ENCODE data around the gene E4F1. TPM values are rescaled to one million over a fixed set of nuclear protein-coding genes. Genes with fewer than 3 reads are reported as not detected.

Gene E4F1
- total and polyA plus RNA-seq, 2 donors (not counting 3 experiments of a cell fraction or from before 2014, with no cell fraction given): 28.6 to 32.7 TPM

- no peak overlapping the region for H3K9ac ChIP-seq (replicated peaks; ENCODE audit: extremely low read depth, insufficient read depth, low read length)
- CTCF ChIA-PET: no interaction called here
Measured at GRCh38 chr16:2282866-2283555, 59.6 kb downstream of the E4F1 start.

More at GRCh38 chr16:2282866-2283555, 59.6 kb downstream of the E4F1 start:
- Histone ChIP-seq H3K27ac (ENCODE audit: insufficient read depth, low read depth, low read length) (no peak overlapping the region), H3K4me2 (ENCODE audit: insufficient read depth, low read length) (no peak overlapping the region), H3K4me3 (replicated peaks in 1 of 3; ENCODE audit: insufficient read depth in 1 of 3, low read depth in 1 of 3, low read length in 3 of 3) (no peak overlapping the region), H3K79me2 (ENCODE audit: control insufficient read depth, insufficient read depth, low read length) (no peaks in the 10 kb centered on the region), H3K27me3 (ENCODE audit: control insufficient read depth in 2 of 2, insufficient read depth in 2 of 2, low read length in 2 of 2) (no peaks in the 10 kb centered on the region), H4K20me1 (replicated peaks; ENCODE audit: control insufficient read depth, extremely low read depth, insufficient read depth, low read length) (no peaks in the 10 kb centered on the region), H2AFZ (ENCODE audit: low read depth, low read length) (no peak overlapping the region), H3K36me3 (ENCODE audit: control insufficient read depth in 2 of 2, extremely low read depth in 1 of 2, insufficient read depth in 2 of 2, low read length in 2 of 2) (peaks cover 0 to 13% of the 10 kb centered on the region in 2 experiments), H3K4me1 (ENCODE audit: control insufficient read depth, extremely low read depth, insufficient read depth, low read length) (no peaks in the 10 kb centered on the region), H3K9me1 (replicated peaks; ENCODE audit: control insufficient read depth, extremely low read depth, insufficient read depth, low read length) (no peaks in the 10 kb centered on the region), H3K9me3 (replicated peaks; ENCODE audit: control insufficient read depth, insufficient read depth, low read length) (no peaks in the 10 kb centered on the region)
- POLR2A ChIA-PET: no interaction called here
- BruUV-seq (replicated peaks): no TSS peak
- no peak for FAIRE-seq
- DNase-seq (ENCODE audit: low read depth, low spot score): no peak
- dilution Hi-C loops (cut with MboI; ENCODE audit: extremely low pct_ligation_motif_present, low sequenced_read_pairs) (no loop called here), intact Hi-C loops (cut with micrococcal nuclease) (no loop called here)
- TF ChIP-seq GATA2 (IDR thresholded peaks at IDR 0.05; ENCODE audit: insufficient read depth, insufficient read length, low read depth, low read length) (no peak), POLR2A (IDR thresholded peaks at IDR 0.05; ENCODE audit: low read depth, low read length) (no peak), EZH2 (IDR thresholded peaks at IDR 0.05; ENCODE audit: borderline replicate concordance, low read depth, low read length, severe bottlenecking) (no peak), MAX (IDR thresholded peaks at IDR 0.05; ENCODE audit: insufficient read depth, insufficient read length) (no peak), CTCF (IDR thresholded peaks at IDR 0.05; ENCODE audit: extremely low read depth in 1 of 2, insufficient read depth in 1 of 2, low read depth in 1 of 2, low read length in 2 of 2) (no peak), MYC (IDR thresholded peaks at IDR 0.05; ENCODE audit: low read depth, low read length) (no peak), POLR2AphosphoS5 (IDR thresholded peaks at IDR 0.05; ENCODE audit: insufficient read depth, low read depth, low read length) (no peak), JUN (IDR thresholded peaks at IDR 0.05; ENCODE audit: borderline replicate concordance, insufficient read depth, insufficient read length, low read depth) (no peak), FOS (IDR thresholded peaks at IDR 0.05; ENCODE audit: borderline replicate concordance, insufficient read depth, low read length) (no peak)

Data from endothelial cell of umbilical vein (primary cell).